ENCODE data around the gene RCN1.

The RCN1 gene

DNA sequence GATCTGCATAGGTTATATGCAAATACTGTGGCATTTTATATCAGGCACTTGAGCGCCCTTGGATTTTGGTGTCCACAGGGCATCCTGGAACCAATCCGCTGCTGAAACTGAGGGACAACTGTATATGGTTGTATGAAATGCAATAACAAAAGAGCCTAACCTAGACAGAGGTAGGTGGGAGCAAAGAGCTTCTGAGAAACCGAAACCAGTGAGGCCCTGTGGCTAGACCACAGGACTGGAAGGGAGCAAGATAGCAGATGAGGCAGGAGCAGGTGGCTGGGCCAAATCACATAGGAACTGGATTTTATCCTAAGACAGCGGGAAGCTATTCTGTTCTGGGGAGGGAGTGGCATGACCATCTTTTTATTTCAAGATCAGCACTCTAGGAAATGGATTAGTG lies 30.1 kb downstream of the RCN1 start:
- no peak for TF ChIP-seq CTCF (IDR thresholded peaks at IDR 0.05)
- H3K27ac ChIP-seq, result no peak overlapping the region

DNA sequence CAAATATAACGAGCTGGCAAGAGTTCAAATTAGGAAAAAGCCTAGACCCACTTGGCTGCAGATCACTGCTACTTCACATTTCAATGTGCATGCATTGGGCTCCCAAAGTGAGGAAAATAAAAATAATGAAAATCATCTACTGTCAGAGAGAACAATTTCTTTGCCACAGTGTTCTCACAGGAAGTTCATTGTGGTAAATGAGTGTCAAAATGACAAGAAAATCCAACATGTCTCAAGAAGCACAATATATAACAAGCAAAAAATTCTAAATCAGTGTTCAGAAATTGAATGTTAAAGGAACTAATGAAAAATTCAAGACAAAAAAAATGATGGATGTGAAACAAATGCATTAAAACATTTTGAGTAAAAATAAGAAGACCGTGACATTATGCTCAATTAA lies 31.3 kb downstream of the RCN1 start:
- TF ChIP-seq ZFX (IDR thresholded peaks at IDR 0.05; ENCODE audit: borderline replicate concordance), result no peak
- TF ChIP-seq CTCF (IDR thresholded peaks at IDR 0.05), result no peak
- H3K27ac ChIP-seq, result no peak overlapping the region

GRCh38 chr11:32131321-32131720 lies 40.4 kb downstream of the RCN1 start:
- TF ChIP-seq CTCF (IDR thresholded peaks at IDR 0.05), result no peak
- no peak for TF ChIP-seq ZFX (IDR thresholded peaks at IDR 0.05; ENCODE audit: borderline replicate concordance)
- H3K27ac ChIP-seq, result no peak overlapping the region

DNA sequence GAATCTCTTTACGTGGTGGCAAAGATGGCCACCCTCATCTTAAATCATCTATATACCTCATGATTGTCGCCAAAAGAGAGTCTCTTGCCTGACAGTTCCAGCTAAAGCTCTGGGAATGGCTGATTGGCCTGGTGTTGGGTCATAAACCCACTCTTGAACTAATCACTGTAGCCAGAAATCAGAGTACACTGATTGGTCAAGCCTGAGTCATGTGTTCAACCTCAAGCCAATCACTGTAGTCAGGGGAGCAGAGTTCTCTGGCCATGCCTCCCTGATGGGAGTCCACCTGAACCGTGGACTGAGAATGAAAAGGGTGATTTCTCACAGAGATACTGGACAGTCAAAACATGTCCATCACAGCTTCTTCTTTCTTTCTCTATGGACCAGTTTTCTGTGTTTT lies 45.8 kb downstream of the RCN1 start:
- H3K27ac ChIP-seq, result no peak overlapping the region
- TF ChIP-seq ZFX (IDR thresholded peaks at IDR 0.05; ENCODE audit: borderline replicate concordance) (no peak), CTCF (IDR thresholded peaks at IDR 0.05) (no peak)

- TF ChIP-seq CTCF (IDR thresholded peaks at IDR 0.05) (no peak), ZFX (IDR thresholded peaks at IDR 0.05; ENCODE audit: borderline replicate concordance) (no peak)
- no peak overlapping the region for H3K27ac ChIP-seq
Measured at GRCh38 chr11:32137263-32137662, 46.4 kb downstream of the RCN1 start.

GRCh38 chr11:32137869-32138268 lies 47.0 kb downstream of the RCN1 start:
- no peak overlapping the region for H3K27ac ChIP-seq
- TF ChIP-seq CTCF (IDR thresholded peaks at IDR 0.05) (no peak), ZFX (IDR thresholded peaks at IDR 0.05; ENCODE audit: borderline replicate concordance) (no peak)

DNA sequence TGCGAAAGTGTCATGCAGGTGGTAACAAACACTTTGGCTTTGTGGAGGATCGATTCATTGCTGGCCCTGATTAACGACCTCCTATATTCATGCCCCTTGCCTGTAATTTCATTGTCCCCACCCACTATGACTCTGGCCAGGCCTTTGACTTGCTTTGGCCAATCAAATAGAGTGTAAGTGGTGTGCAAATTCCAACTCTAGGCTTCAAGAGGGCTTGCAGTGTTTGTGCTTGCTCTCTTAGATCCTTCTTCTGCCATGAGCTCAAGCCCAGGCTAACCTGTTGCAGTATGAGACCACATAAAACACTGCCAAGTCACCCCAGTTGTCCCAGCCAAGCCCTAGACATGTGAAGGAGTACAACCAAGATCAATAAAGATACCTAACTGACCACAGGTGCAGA lies 48.0 kb downstream of the RCN1 start:
- TF ChIP-seq ZFX (IDR thresholded peaks at IDR 0.05; ENCODE audit: borderline replicate concordance), result no peak
- TF ChIP-seq CTCF (IDR thresholded peaks at IDR 0.05), result no peak

More for the DNA sequence above, 48.0 kb downstream of the RCN1 start:
- H3K27ac ChIP-seq, result no peak overlapping the region

Measured in 22Rv1 (cell line).